HCT116 (cell line): ENCODE data around the gene SERPINF2.

Source experiments
- CTCF ChIP-seq, 3 experiments: fragments of 200-600 bp in 1 of 3; sonication (generic) in 1 of 3; IDR thresholded peaks in 2 of 3; conservative IDR thresholded peaks in 1 of 3; 2 replicates each; pipeline ENCODE4 v1.5.1; 2012 to 2017; ENCODE audit warnings: low read depth in 2 of 3, low read length in 2 of 3, antibody characterized with exemption in 1 of 3, borderline replicate concordance in 1 of 3, control low read depth in 1 of 3, mild to moderate bottlenecking in 1 of 3, mixed read lengths in 1 of 3, mixed run types in 1 of 3, moderate library complexity in 1 of 3; ENCODE audit not compliant: insufficient read depth in 1 of 3
- ELF1 ChIP-seq: IDR thresholded peaks from 2 replicates; pipeline ENCODE4 v1.6.1; 2012; ENCODE audit warnings: low read depth, borderline replicate concordance
- POLR2A ChIP-seq: IDR thresholded peaks from 2 replicates; pipeline ENCODE4 v1.7.0; 2011; ENCODE audit warnings: borderline replicate concordance; ENCODE audit not compliant: insufficient read depth, insufficient read length; ENCODE audit errors: extremely low read depth

DNA sequence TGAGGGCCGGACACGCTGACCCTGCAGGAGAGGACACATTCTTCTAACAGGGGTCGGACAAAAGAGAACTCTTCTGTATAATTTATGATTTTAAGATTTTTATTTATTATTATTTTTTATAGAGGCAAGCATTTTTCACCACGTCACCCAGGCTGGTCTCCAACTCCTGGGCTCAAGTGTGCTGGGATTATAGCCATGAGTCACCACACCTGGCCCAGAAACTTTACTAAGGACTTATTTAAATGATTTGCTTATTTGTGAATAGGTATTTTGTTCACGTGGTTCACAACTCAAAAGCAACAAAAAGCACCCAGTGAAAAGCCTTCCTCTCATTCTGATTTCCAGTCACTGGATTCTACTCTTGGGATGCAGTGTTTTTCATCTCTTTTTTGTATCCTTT is 16.9 kb downstream of the SERPINF2 start:
- TF ChIP-seq CTCF (IDR thresholded peaks at IDR 0.05 in 2 of 3, conservative IDR thresholded peaks at IDR 0.05 in 1 of 3; ENCODE audit: borderline replicate concordance in 1 of 3, insufficient read depth in 1 of 3, low read depth in 2 of 3, low read length in 2 of 3) (no peak), POLR2A (no peak), ELF1 (no peak)
